ENCODE results near the gene CNPY3. TPM values are rescaled to one million over a fixed set of nuclear protein-coding genes. Genes with fewer than 3 reads are reported as not detected.

The CNPY3 gene
- total and polyA plus RNA-seq, 2 of the 13 experiments (the other 11 are each of a cell fraction or from before 2014, with no cell fraction given): 42.3 to 60.2 TPM

DNA sequence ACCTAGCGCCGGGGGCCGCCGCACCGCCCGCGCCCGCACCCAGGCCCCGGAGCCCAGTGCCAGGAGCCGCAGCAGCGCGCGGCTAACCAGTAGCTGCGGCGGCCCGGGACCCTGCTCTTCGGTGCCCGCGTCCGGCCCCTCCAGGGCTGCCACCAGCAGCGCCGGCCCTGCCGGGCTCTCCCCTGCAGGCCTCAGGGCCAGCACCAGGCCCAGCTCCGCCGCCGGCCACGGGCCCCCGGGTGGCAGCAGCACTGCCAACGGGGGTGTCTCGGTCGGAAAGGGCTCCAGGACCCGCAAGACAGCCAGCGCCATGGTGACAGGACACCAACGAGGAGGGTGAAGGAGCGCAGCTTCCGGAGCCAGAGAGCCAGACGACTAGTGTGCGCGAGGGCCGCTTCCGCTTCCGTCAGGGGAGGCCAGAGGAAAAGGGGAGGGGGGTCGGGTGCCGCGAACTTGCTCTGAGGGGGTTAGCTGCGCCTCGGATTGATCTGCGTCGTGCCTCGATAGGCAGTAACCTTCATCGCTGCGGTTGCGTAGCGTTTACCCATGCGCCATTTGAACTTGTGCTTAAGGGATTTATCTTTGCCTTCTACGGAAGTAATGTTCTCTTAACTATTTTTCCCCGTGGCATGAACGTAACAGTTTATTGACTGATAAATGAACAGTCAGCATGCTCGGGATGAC is 49.7 kb downstream of the CNPY3 start, which contains the start of gene PEX6 (continued):
- TF ChIP-seq, protein P1, sequence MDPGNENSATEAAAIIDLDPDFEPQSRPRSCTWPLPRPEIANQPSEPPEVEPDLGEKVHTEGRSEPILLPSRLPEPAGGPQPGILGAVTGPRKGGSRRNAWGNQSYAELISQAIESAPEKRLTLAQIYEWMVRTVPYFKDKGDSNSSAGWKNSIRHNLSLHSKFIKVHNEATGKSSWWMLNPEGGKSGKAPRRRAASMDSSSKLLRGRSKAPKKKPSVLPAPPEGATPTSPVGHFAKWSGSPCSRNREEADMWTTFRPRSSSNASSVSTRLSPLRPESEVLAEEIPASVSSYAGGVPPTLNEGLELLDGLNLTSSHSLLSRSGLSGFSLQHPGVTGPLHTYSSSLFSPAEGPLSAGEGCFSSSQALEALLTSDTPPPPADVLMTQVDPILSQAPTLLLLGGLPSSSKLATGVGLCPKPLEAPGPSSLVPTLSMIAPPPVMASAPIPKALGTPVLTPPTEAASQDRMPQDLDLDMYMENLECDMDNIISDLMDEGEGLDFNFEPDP (CRISPR knock-in tag; conservative IDR thresholded peaks at IDR 0.05): 0 out of 2 replicates have a peak, but pooled peaks have one; percentile 94
- TF ChIP-seq MTA3 (CRISPR knock-in tag; IDR thresholded peaks at IDR 0.05) (no peak), ETV6 (CRISPR knock-in tag; conservative IDR thresholded peaks at IDR 0.05) (peak; percentile 92), ZNF24 (IDR thresholded peaks at IDR 0.05) (0 out of 2 replicates have a peak, but pooled peaks have one; percentile 26), NBN (conservative IDR thresholded peaks at IDR 0.05) (no peak), PCBP2 (optimal IDR thresholded peaks at IDR 0.05; ENCODE audit: low read depth, low read length, poor library complexity, severe bottlenecking) (no peak), JDP2 (CRISPR knock-in tag; IDR thresholded peaks at IDR 0.05; ENCODE audit: borderline replicate concordance) (no peak), RFX5 (IDR thresholded peaks at IDR 0.05; ENCODE audit: low read depth, low read length) (peak; percentile 9; the same call in 1 of the 2 replicates), MTF2 (CRISPR knock-in tag; IDR thresholded peaks at IDR 0.05; ENCODE audit: borderline replicate concordance) (no peak), ZNF614 (CRISPR knock-in tag; IDR thresholded peaks at IDR 0.05; ENCODE audit: borderline replicate concordance) (peak; percentile 96; the same call in 1 of the 2 replicates), AGO1 (IDR thresholded peaks at IDR 0.05; ENCODE audit: low read depth, low read length, poor library complexity, severe bottlenecking) (no peak), HIVEP1 (CRISPR knock-in tag; IDR thresholded peaks at IDR 0.05) (no peak), ETV5 (CRISPR knock-in tag; IDR thresholded peaks at IDR 0.05; ENCODE audit: borderline replicate concordance) (peak; percentile 96), NFATC3 (CRISPR knock-in tag; IDR thresholded peaks at IDR 0.05) (peak; percentile 88; the same call in 1 of the 2 replicates), SNAPC2 (CRISPR knock-in tag; IDR thresholded peaks at IDR 0.05) (no peak)
- TF ChIP-seq, protein P2, sequence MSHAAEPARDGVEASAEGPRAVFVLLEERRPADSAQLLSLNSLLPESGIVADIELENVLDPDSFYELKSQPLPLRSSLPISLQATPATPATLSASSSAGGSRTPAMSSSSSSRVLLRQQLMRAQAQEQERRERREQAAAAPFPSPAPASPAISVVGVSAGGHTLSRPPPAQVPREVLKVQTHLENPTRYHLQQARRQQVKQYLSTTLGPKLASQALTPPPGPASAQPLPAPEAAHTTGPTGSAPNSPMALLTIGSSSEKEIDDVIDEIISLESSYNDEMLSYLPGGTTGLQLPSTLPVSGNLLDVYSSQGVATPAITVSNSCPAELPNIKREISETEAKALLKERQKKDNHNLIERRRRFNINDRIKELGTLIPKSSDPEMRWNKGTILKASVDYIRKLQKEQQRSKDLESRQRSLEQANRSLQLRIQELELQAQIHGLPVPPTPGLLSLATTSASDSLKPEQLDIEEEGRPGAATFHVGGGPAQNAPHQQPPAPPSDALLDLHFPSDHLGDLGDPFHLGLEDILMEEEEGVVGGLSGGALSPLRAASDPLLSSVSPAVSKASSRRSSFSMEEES (CRISPR knock-in tag; IDR thresholded peaks at IDR 0.05): peak; percentile 55; the same call in 1 of the 2 replicates
- TF ChIP-seq, protein P3, sequence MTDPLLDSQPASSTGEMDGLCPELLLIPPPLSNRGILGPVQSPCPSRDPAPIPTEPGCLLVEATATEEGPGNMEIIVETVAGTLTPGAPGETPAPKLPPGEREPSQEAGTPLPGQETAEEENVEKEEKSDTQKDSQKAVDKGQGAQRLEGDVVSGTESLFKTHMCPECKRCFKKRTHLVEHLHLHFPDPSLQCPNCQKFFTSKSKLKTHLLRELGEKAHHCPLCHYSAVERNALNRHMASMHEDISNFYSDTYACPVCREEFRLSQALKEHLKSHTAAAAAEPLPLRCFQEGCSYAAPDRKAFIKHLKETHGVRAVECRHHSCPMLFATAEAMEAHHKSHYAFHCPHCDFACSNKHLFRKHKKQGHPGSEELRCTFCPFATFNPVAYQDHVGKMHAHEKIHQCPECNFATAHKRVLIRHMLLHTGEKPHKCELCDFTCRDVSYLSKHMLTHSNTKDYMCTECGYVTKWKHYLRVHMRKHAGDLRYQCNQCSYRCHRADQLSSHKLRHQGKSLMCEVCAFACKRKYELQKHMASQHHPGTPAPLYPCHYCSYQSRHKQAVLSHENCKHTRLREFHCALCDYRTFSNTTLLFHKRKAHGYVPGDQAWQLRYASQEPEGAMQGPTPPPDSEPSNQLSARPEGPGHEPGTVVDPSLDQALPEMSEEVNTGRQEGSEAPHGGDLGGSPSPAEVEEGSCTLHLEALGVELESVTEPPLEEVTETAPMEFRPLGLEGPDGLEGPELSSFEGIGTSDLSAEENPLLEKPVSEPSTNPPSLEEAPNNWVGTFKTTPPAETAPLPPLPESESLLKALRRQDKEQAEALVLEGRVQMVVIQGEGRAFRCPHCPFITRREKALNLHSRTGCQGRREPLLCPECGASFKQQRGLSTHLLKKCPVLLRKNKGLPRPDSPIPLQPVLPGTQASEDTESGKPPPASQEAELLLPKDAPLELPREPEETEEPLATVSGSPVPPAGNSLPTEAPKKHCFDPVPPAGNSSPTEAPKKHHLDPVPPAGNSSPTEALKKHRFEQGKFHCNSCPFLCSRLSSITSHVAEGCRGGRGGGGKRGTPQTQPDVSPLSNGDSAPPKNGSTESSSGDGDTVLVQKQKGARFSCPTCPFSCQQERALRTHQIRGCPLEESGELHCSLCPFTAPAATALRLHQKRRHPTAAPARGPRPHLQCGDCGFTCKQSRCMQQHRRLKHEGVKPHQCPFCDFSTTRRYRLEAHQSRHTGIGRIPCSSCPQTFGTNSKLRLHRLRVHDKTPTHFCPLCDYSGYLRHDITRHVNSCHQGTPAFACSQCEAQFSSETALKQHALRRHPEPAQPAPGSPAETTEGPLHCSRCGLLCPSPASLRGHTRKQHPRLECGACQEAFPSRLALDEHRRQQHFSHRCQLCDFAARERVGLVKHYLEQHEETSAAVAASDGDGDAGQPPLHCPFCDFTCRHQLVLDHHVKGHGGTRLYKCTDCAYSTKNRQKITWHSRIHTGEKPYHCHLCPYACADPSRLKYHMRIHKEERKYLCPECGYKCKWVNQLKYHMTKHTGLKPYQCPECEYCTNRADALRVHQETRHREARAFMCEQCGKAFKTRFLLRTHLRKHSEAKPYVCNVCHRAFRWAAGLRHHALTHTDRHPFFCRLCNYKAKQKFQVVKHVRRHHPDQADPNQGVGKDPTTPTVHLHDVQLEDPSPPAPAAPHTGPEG (CRISPR knock-in tag; IDR thresholded peaks at IDR 0.05): no peak; the same call in 1 of the 2 replicates
- TF ChIP-seq, protein P4, sequence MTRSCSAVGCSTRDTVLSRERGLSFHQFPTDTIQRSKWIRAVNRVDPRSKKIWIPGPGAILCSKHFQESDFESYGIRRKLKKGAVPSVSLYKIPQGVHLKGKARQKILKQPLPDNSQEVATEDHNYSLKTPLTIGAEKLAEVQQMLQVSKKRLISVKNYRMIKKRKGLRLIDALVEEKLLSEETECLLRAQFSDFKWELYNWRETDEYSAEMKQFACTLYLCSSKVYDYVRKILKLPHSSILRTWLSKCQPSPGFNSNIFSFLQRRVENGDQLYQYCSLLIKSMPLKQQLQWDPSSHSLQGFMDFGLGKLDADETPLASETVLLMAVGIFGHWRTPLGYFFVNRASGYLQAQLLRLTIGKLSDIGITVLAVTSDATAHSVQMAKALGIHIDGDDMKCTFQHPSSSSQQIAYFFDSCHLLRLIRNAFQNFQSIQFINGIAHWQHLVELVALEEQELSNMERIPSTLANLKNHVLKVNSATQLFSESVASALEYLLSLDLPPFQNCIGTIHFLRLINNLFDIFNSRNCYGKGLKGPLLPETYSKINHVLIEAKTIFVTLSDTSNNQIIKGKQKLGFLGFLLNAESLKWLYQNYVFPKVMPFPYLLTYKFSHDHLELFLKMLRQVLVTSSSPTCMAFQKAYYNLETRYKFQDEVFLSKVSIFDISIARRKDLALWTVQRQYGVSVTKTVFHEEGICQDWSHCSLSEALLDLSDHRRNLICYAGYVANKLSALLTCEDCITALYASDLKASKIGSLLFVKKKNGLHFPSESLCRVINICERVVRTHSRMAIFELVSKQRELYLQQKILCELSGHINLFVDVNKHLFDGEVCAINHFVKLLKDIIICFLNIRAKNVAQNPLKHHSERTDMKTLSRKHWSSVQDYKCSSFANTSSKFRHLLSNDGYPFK (CRISPR knock-in tag; IDR thresholded peaks at IDR 0.05; ENCODE audit: borderline replicate concordance): peak; percentile 96; the same call in 1 of the 2 replicates
